Measurements from ENCODE around the gene ELAVL4.

The ELAVL4 gene

DNA sequence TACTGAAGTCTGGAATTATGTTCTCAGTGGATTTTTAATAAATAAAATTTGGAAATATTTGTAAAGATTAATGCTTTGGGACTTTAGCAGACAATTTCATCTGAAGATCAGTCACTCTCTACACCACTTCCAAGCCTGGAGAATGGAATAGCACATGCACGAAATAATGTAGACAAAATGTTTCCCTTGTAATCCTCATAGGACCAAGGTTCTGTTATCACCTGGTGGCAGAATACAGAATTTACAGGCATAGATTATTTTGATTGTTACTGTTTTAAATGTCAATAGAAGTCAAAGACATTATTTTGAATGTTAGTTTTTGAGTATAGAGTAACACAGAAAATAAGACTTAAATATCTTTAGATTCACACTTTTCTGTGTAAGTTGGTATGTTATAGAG is 9.1 kb upstream of the ELAVL4 start:
- H3K4me3 ChIP-seq (ENCODE audit: low read depth, low read length), result no peak overlapping the region
- TF ChIP-seq, protein P1, sequence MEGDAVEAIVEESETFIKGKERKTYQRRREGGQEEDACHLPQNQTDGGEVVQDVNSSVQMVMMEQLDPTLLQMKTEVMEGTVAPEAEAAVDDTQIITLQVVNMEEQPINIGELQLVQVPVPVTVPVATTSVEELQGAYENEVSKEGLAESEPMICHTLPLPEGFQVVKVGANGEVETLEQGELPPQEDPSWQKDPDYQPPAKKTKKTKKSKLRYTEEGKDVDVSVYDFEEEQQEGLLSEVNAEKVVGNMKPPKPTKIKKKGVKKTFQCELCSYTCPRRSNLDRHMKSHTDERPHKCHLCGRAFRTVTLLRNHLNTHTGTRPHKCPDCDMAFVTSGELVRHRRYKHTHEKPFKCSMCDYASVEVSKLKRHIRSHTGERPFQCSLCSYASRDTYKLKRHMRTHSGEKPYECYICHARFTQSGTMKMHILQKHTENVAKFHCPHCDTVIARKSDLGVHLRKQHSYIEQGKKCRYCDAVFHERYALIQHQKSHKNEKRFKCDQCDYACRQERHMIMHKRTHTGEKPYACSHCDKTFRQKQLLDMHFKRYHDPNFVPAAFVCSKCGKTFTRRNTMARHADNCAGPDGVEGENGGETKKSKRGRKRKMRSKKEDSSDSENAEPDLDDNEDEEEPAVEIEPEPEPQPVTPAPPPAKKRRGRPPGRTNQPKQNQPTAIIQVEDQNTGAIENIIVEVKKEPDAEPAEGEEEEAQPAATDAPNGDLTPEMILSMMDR (IDR thresholded peaks at IDR 0.05; ENCODE audit: low read depth, low read length), result no peak
- no peak for DNase-seq (ENCODE audit: low read depth, low spot score)
- in situ Hi-C loops (cut with HindIII; ENCODE audit: low sequenced_read_pairs), result no loop called here

DNA sequence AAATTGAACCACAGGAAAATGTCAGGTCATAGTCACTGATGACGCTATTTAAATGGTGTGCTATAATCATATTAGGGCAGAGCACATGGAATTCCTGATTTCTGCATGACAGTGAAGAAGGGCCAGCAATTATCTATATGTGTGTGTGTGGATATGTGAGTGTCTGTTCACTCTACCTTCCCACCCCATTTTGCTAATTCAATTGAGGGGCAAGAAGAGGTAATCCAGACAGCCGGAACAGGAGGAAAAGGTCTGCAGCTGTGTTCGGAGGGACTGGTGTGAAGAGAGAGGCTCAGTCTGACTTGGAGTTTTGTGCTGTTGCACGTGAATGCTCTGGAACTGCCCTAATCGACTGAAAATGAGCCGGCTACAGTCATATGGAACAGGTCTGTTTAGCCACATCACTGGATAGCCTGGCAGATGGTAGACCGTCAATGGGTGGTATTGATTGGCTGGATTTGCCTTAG is 5.1 kb upstream of the ELAVL4 start:
- in situ Hi-C loops (cut with HindIII; ENCODE audit: low sequenced_read_pairs), result no loop called here
- no peak overlapping the region for H3K4me3 ChIP-seq (ENCODE audit: low read depth, low read length)
- TF ChIP-seq, protein P1 (IDR thresholded peaks at IDR 0.05; ENCODE audit: low read depth, low read length), result no peak
- no peak for DNase-seq (ENCODE audit: low read depth, low spot score)

DNA sequence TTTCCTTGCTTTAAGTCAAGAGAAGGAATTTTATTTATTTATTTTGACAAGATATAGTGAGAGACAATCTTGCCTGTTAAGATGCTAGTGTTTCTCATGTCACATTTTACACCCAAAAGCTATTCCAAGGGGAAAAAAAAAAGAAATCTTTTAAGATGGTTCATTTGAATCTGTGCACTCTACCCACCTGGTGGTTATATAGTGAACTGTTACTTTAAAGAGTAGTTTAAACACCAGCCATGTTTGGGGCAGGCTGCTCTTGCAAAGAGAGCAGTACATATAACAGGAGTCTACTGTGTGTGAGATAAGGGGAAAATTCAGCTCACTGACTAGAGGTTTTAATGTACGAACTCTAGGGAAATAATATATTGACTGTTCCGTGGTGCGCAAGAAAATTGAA is 3.3 kb upstream of the ELAVL4 start:
- TF ChIP-seq, protein P1 (IDR thresholded peaks at IDR 0.05; ENCODE audit: low read depth, low read length), result no peak
- DNase-seq (ENCODE audit: low read depth, low spot score), result no peak
- in situ Hi-C loops (cut with HindIII; ENCODE audit: low sequenced_read_pairs), result no loop called here
- H3K4me3 ChIP-seq (ENCODE audit: low read depth, low read length), result no peak overlapping the region

DNA sequence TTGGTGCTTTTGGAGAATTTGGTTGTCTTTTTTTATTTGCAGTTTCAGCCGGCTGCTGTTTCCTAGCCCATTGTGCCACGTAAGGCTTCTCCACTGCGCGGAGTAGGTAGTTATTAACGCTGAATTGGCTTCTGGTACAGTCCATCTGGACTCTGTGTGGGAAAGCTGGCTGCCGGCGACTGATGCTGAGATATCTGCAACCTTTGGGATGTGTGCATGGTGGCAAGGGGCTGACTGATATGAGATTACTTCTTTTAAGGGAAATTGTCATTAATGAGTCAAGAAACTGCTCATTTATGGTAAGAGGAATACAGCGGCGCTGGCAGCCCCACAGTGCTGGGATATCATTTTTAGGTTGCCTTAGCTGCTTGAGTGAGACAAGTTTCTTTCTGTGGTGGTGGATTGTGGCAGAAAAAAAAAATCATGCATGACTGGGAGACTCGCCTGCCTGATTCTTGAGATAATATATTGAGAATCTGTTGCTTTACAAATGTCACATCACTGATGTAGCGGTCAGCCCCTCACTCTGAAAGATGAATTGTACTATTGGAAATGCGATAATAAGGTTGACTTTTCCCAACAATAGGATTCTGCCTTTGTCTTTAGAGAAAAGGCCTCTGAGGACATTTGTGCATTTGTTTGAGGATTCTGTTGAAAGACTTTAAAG is 2.5 kb upstream of the ELAVL4 start:
- in situ Hi-C loops (cut with HindIII; ENCODE audit: low sequenced_read_pairs), result no loop called here
- TF ChIP-seq, protein P1 (IDR thresholded peaks at IDR 0.05; ENCODE audit: low read depth, low read length), result no peak
- no peak for DNase-seq (ENCODE audit: low read depth, low spot score)
- no peak overlapping the region for H3K4me3 ChIP-seq (ENCODE audit: low read depth, low read length)

DNA sequence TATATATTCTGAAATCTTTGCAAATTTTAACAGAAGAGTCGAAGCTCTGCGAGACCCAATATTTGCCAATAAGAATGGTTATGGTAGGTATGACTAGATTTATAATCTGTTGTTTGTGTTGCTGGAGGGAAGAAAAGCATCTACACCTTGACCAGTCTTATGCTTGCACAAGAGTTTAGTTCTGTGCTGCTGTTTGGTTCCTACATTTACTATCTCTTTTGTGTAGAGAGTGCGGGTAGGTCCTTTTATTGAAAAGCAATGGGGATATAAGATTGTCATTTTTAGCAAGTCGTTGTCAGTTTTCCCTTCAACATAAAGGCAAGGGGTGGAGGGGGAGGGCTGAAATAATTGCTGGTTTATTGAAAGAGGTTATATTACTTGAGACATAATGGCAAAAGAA is 396 bp downstream of the ELAVL4 start:
- TF ChIP-seq, protein P1 (IDR thresholded peaks at IDR 0.05; ENCODE audit: low read depth, low read length), result no peak
- DNase-seq (ENCODE audit: low read depth, low spot score), result no peak
- no peak overlapping the region for H3K4me3 ChIP-seq (ENCODE audit: low read depth, low read length)
- in situ Hi-C loops (cut with HindIII; ENCODE audit: low sequenced_read_pairs), result no loop called here

DNA sequence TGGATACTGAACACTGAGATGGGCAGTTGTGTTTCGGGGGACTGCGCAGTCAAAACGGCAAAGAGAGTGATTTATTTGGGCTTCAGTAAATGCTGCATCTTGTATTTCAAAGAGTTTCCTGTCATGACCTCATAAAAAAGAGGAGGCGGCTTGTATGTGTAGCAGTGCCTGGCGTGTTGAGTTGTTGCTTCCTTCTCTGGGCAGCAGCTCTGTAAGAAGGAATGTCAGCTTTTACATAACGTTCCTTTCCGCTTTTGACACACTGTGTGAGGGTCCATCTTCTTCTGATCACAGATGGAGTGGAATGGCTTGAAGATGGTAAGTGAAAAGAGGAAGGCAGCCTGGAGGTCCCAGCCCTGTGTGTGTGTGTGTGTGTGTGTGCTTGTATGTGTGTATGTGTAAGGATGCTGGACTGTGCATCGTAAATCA is 941 bp downstream of the ELAVL4 start:
- DNase-seq (ENCODE audit: low read depth, low spot score), result no peak
- in situ Hi-C loops (cut with HindIII; ENCODE audit: low sequenced_read_pairs), result no loop called here
- TF ChIP-seq, protein P1 (IDR thresholded peaks at IDR 0.05; ENCODE audit: low read depth, low read length), result no peak
- no peak overlapping the region for H3K4me3 ChIP-seq (ENCODE audit: low read depth, low read length)

Measured in astrocyte of the spinal cord (primary cell).